Hepatocyte (in vitro differentiated cells): ENCODE results near the gene RNF130. TPM values are rescaled to one million over a fixed set of nuclear protein-coding genes. Genes with fewer than 3 reads are reported as not detected.

Source experiments
- DNase-seq: peaks from one replicate; pipeline ENCODE4 v3.0.0-alpha.2; 2016; ENCODE audit warnings: low spot score
- H2AFZ ChIP-seq: fragments of 200-600 bp; sonication (generic); 2 replicates; pipeline ENCODE4 v1.6.0; 2016; ENCODE audit warnings: antibody characterized with exemption, mild to moderate bottlenecking
- H3K27ac ChIP-seq: fragments of 200-600 bp; sonication (generic); 2 replicates; pipeline ENCODE4 v1.5.1; 2016; ENCODE audit warnings: mild to moderate bottlenecking
- H3K27me3 ChIP-seq: fragments of 200-600 bp; sonication (generic); 2 replicates; pipeline ENCODE4 v1.6.1; 2016
- H3K36me3 ChIP-seq: fragments of 200-600 bp; sonication (generic); replicated peaks from 2 replicates; pipeline ENCODE4 v1.5.1; 2016; ENCODE audit warnings: low read depth; ENCODE audit not compliant: insufficient read depth
- H3K4me1 ChIP-seq: fragments of 200-600 bp; sonication (generic); 2 replicates; pipeline ENCODE4 v1.5.1; 2016; ENCODE audit warnings: mild to moderate bottlenecking, moderate library complexity; ENCODE audit not compliant: insufficient read depth
- H3K4me2 ChIP-seq: fragments of 200-600 bp; sonication (generic); 2 replicates; pipeline ENCODE4 v1.6.0; 2016
- H3K4me3 ChIP-seq: fragments of 200-600 bp; sonication (generic); 2 replicates; pipeline ENCODE4 v1.5.1; 2016; ENCODE audit warnings: mild to moderate bottlenecking
- H3K79me2 ChIP-seq: fragments of 200-600 bp; sonication (generic); 2 replicates; pipeline ENCODE4 v1.6.0; 2017; ENCODE audit warnings: mild to moderate bottlenecking
- H3K9me2 ChIP-seq: fragments of 200-600 bp; sonication (generic); replicated peaks from 2 replicates; pipeline ENCODE4 v1.6.0; 2017; ENCODE audit warnings: mild to moderate bottlenecking; ENCODE audit not compliant: insufficient read depth
- H3K9me3 ChIP-seq: fragments of 200-600 bp; sonication (generic); 2 replicates; pipeline ENCODE4 v1.5.1; 2016; ENCODE audit warnings: low read depth, mild to moderate bottlenecking
- H4K20me1 ChIP-seq: fragments of 200-600 bp; sonication (generic); 2 replicates; pipeline ENCODE4 v1.6.0; 2016; ENCODE audit warnings: mild to moderate bottlenecking; ENCODE audit not compliant: insufficient read depth, poor library complexity, severe bottlenecking
- EZH2 ChIP-seq: fragments of 200-600 bp; sonication (generic); IDR thresholded peaks from 2 replicates; pipeline ENCODE4 v1.6.1; 2016; ENCODE audit warnings: antibody characterized with exemption, mild to moderate bottlenecking, borderline replicate concordance
- EZH2phosphoT487 ChIP-seq: fragments of 200-600 bp; sonication (generic); IDR thresholded peaks from one replicate; pipeline ENCODE4 v1.6.1; 2018; ENCODE audit warnings: antibody characterized with exemption, mild to moderate bottlenecking, low read depth, moderate library complexity; ENCODE audit not compliant: unreplicated experiment, severe bottlenecking
- WGBS: methylation state at CpG from one replicate; pipeline ENCODE4 v1.1.6; 2016; ENCODE audit warnings: low lambda C conversion rate; ENCODE audit errors: missing lambda C conversion rate; 5-methylcytosine and 5-hydroxymethylcytosine counted together
- microRNA counts: library from miRNA; unstranded; fragments of <30 nt; microRNA quantifications from one replicate; lab custom pipeline; 2017
- microRNA-seq: library from miRNA; unstranded; fragments of <30 nt; microRNA quantifications from one replicate; pipeline ENCODE4, GENCODE V29; 2017
- polyA plus RNA-seq: library from polyadenylated mRNA; unstranded; fragments of >200 nt; fragmentation: Nextera tagmentation; extraction: Ambion mirVana; gene quantifications from 2 replicates; pipeline ENCODE4 v1.2.1, GENCODE V29; 2016
- small RNA-seq: library from RNA; depleted of rRNA; stranded (forward); fragments of <200 nt; gene quantifications from one replicate; pipeline ENCODE3, GENCODE V24; 2014
- total RNA-seq: library from RNA; depleted of rRNA; stranded (reverse); fragments of >200 nt; gene quantifications from 2 replicates; pipeline ENCODE4 v1.2.3, GENCODE V29; 2014
- TF ChIP-seq, protein P1 (sequence below): fragments of 200-600 bp; sonication (generic); IDR thresholded peaks from 2 replicates; pipeline ENCODE4 v1.5.1; 2016; ENCODE audit warnings: antibody characterized with exemption, mild to moderate bottlenecking; ENCODE audit not compliant: poor library complexity

Gene RNF130
- total and polyA plus RNA-seq, 2 experiments from 2014 or later = 42.4 to 64.9 TPM

GRCh38 chr5:179905161-179905560, 166.4 kb downstream of the RNF130 start:
- Histone ChIP-seq H3K27me3 (no peaks in the 10 kb centered on the region), H3K27ac (no peak overlapping the region), H3K4me1 (peaks cover 14% of the 10 kb centered on the region), H4K20me1 (no peaks in the 10 kb centered on the region), H3K79me2 (peaks cover 27% of the 10 kb centered on the region), H2AFZ (no peak overlapping the region), H3K4me2 (no peak overlapping the region), H3K36me3 (no peaks in the 10 kb centered on the region), H3K9me2 (no peaks in the 10 kb centered on the region), H3K9me3 (no peaks in the 10 kb centered on the region), H3K4me3 (no peak overlapping the region)
- no peak for DNase-seq
- 96% methylated on average over 8 of the region's 8 CpGs for WGBS
- TF ChIP-seq, protein P1, sequence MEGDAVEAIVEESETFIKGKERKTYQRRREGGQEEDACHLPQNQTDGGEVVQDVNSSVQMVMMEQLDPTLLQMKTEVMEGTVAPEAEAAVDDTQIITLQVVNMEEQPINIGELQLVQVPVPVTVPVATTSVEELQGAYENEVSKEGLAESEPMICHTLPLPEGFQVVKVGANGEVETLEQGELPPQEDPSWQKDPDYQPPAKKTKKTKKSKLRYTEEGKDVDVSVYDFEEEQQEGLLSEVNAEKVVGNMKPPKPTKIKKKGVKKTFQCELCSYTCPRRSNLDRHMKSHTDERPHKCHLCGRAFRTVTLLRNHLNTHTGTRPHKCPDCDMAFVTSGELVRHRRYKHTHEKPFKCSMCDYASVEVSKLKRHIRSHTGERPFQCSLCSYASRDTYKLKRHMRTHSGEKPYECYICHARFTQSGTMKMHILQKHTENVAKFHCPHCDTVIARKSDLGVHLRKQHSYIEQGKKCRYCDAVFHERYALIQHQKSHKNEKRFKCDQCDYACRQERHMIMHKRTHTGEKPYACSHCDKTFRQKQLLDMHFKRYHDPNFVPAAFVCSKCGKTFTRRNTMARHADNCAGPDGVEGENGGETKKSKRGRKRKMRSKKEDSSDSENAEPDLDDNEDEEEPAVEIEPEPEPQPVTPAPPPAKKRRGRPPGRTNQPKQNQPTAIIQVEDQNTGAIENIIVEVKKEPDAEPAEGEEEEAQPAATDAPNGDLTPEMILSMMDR = no peak
- TF ChIP-seq EZH2 (no peak), EZH2phosphoT487 (no peak)

MicroRNAs encoded within 50 kb of the gene (microRNA counts, 767-probe panel; counts per million panel counts)
- 5,226 counts per million, percentile 19 among the panel's probes with 10 or more counts for microRNA hsa-miR-340-5p (lab: Ali Mortazavi, UCI)

Small RNA genes within 50 kb of the gene (microRNA-seq; reads per million reads assigned to microRNA genes)
- 195 reads per million, percentile 66 among the genes with 10 or more reads in this experiment for gene MIR340

Small RNA genes within 50 kb of the gene (small RNA-seq; reads per million reads assigned to genes)
- gene MIR340 = 135 reads per million, percentile 98 among the genes with 10 or more reads in this experiment

Other genes with a start within 250 kb of the RNF130 start
- 11.2 and 21.2 TPM in 2 replicates for gene MRNIP, start 212.9 kb downstream of the RNF130 start, total RNA-seq
- gene MRNIP, start 212.9 kb downstream of the RNF130 start, polyA plus RNA-seq = 28.5 and 51.6 TPM in 2 replicates
- gene TBC1D9B, start 163.9 kb downstream of the RNF130 start, total RNA-seq = 66.9 and 77.0 TPM in 2 replicates
- gene TBC1D9B, start 163.9 kb downstream of the RNF130 start, polyA plus RNA-seq = 94.0 and 97.3 TPM in 2 replicates
- gene RASGEF1C, start 137.5 kb upstream of the RNF130 start, total RNA-seq = not detected in 2 replicates
- not detected in 2 replicates for gene RASGEF1C, start 137.5 kb upstream of the RNF130 start, polyA plus RNA-seq
- gene MAPK9, start 220.3 kb upstream of the RNF130 start, total RNA-seq = 31.3 and 39.1 TPM in 2 replicates
- gene MAPK9, start 220.3 kb upstream of the RNF130 start, polyA plus RNA-seq = 17.5 and 17.8 TPM in 2 replicates